ENCODE results near the gene NXN.
"Not testable (repeated sequence)": the region's sequence is repeated elsewhere in the genome, so short reads cannot be mapped to it uniquely, and the experiment has no call there.

The NXN gene

GRCh38 chr17:909642-910323 lies 69.8 kb downstream of the NXN start:
- Histone ChIP-seq H2BK12ac (ENCODE audit: low read length in 2 of 2) (peak overlapping the region in 1 of 2 experiments; percentile 29), H3K4me3 (ENCODE audit: insufficient read depth in 1 of 2, low read depth in 1 of 2, low read length in 2 of 2) (peak overlapping the region in 1 of 2 experiments; percentile 12)
- 87% methylated on average over 23 of the region's 24 CpGs for WGBS

GRCh38 chr17:907725-908124 lies 71.9 kb downstream of the NXN start:
- no peak overlapping the region for H3K4me3 ChIP-seq (ENCODE audit: insufficient read depth in 1 of 2, low read depth in 1 of 2, low read length in 2 of 2)
- no peak overlapping the region for H2BK5ac ChIP-seq (ENCODE audit: low read depth, low read length, poor library complexity, severe bottlenecking)
- no peak overlapping the region for H4K91ac ChIP-seq (ENCODE audit: low read length)
- H2AK5ac ChIP-seq (ENCODE audit: low read length, severe bottlenecking) = peak overlapping the region; percentile 16
- no peak overlapping the region for H3K9ac ChIP-seq (ENCODE audit: low read length)
- H2BK12ac ChIP-seq (ENCODE audit: low read length in 2 of 2) = peak overlapping the region; percentile 31 to 77
- no peak overlapping the region for H3K4me2 ChIP-seq (ENCODE audit: low read length, poor library complexity, severe bottlenecking)
- peaks cover 26% of the 10 kb centered on the region for H3K79me1 ChIP-seq (replicated peaks; ENCODE audit: low read length, poor library complexity, severe bottlenecking)
- peaks cover 24% of the 10 kb centered on the region for H3K4me1 ChIP-seq (ENCODE audit: control insufficient read depth, insufficient read depth, low read depth, low read length)
- H3K27me3 ChIP-seq (ENCODE audit: control insufficient read depth in 1 of 2, insufficient read depth in 1 of 2, low read length in 2 of 2) = no peaks in the 10 kb centered on the region
- H3K36me3 ChIP-seq (ENCODE audit: control insufficient read depth in 1 of 2, insufficient read depth in 2 of 2, low read depth in 1 of 2, low read length in 2 of 2) = no peaks in the 10 kb centered on the region
- no peak overlapping the region for H3K18ac ChIP-seq (ENCODE audit: low read depth in 1 of 2, low read length in 2 of 2)
- no peak overlapping the region for H3K14ac ChIP-seq (ENCODE audit: low read length in 2 of 2)
- DNase-seq = no peak
- no peak overlapping the region for H2AFZ ChIP-seq (ENCODE audit: low read depth, low read length)
- H3K23ac ChIP-seq (ENCODE audit: low read length in 2 of 2) = no peak overlapping the region
- no peaks in the 10 kb centered on the region for H3K9me3 ChIP-seq (ENCODE audit: control insufficient read depth, low read length)
- over 99% methylated on average over 6 of the region's 6 CpGs for WGBS
- H3K27ac ChIP-seq (ENCODE audit: low read length, poor library complexity, severe bottlenecking) = no peak overlapping the region
- no peak overlapping the region for H2BK15ac ChIP-seq (ENCODE audit: low read depth, poor library complexity, severe bottlenecking)
- H3K4ac ChIP-seq (ENCODE audit: low read depth in 1 of 2, low read length in 2 of 2) = no peak overlapping the region
- H4K8ac ChIP-seq (ENCODE audit: low read length) = no peak overlapping the region
- no peak overlapping the region for H2BK120ac ChIP-seq (ENCODE audit: low read depth, low read length)

More at GRCh38 chr17:909642-910323, 69.8 kb downstream of the NXN start:
- H2AK5ac ChIP-seq (ENCODE audit: low read length, severe bottlenecking) = no peak overlapping the region
- no peak overlapping the region for H3K4me2 ChIP-seq (ENCODE audit: low read length, poor library complexity, severe bottlenecking)
- H2BK5ac ChIP-seq (ENCODE audit: low read depth, low read length, poor library complexity, severe bottlenecking) = no peak overlapping the region
- H3K9me3 ChIP-seq (ENCODE audit: control insufficient read depth, low read length) = no peaks in the 10 kb centered on the region
- no peak overlapping the region for H3K14ac ChIP-seq (ENCODE audit: low read length in 2 of 2)
- peaks cover 0 to 6% of the 10 kb centered on the region in 2 experiments for H3K36me3 ChIP-seq (ENCODE audit: control insufficient read depth in 1 of 2, insufficient read depth in 2 of 2, low read depth in 1 of 2, low read length in 2 of 2)
- DNase-seq = peak; percentile 60
- no peak overlapping the region for H3K27ac ChIP-seq (ENCODE audit: low read length, poor library complexity, severe bottlenecking)
- H2AFZ ChIP-seq (ENCODE audit: low read depth, low read length) = no peak overlapping the region
- no peak overlapping the region for H2BK120ac ChIP-seq (ENCODE audit: low read depth, low read length)
- H3K23ac ChIP-seq (ENCODE audit: low read length in 2 of 2) = no peak overlapping the region
- no peak overlapping the region for H4K8ac ChIP-seq (ENCODE audit: low read length)
- H3K4ac ChIP-seq (ENCODE audit: low read depth in 1 of 2, low read length in 2 of 2) = no peak overlapping the region
- H2BK15ac ChIP-seq (ENCODE audit: low read depth, poor library complexity, severe bottlenecking) = no peak overlapping the region
- H3K79me1 ChIP-seq (replicated peaks; ENCODE audit: low read length, poor library complexity, severe bottlenecking) = peaks cover 32% of the 10 kb centered on the region
- no peaks in the 10 kb centered on the region for H3K27me3 ChIP-seq (ENCODE audit: control insufficient read depth in 1 of 2, insufficient read depth in 1 of 2, low read length in 2 of 2)
- H3K9ac ChIP-seq (ENCODE audit: low read length) = peak overlapping the region; percentile 80
- peak overlapping the region in 1 of 2 experiments; percentile 34 for H3K18ac ChIP-seq (ENCODE audit: low read depth in 1 of 2, low read length in 2 of 2)
- no peak overlapping the region for H4K91ac ChIP-seq (ENCODE audit: low read length)
- peaks cover 15% of the 10 kb centered on the region for H3K4me1 ChIP-seq (ENCODE audit: control insufficient read depth, insufficient read depth, low read depth, low read length)

GRCh38 chr17:905708-906107 lies 73.9 kb downstream of the NXN start:
- WGBS = 97% methylated on average over 5 of the region's 6 CpGs
- H2BK15ac ChIP-seq (ENCODE audit: low read depth, poor library complexity, severe bottlenecking); H3K4ac ChIP-seq (ENCODE audit: low read depth in 1 of 2, low read length in 2 of 2): not testable (repeated sequence)

GRCh38 chr17:903691-904481 lies 75.7 kb downstream of the NXN start:
- Histone ChIP-seq H2AFZ (ENCODE audit: low read depth, low read length) (no peak overlapping the region), H3K4me1 (ENCODE audit: control insufficient read depth, insufficient read depth, low read depth, low read length) (peaks cover 29% of the 10 kb centered on the region), H2BK12ac (ENCODE audit: low read length in 2 of 2) (peak overlapping the region; percentile 39 to 67), H3K18ac (ENCODE audit: low read depth in 1 of 2, low read length in 2 of 2) (peak overlapping the region; percentile 34 to 58), H4K8ac (ENCODE audit: low read length) (peak overlapping the region; percentile 45), H3K27me3 (ENCODE audit: control insufficient read depth in 1 of 2, insufficient read depth in 1 of 2, low read length in 2 of 2) (no peaks in the 10 kb centered on the region), H3K23ac (ENCODE audit: low read length in 2 of 2) (no peak overlapping the region), H2BK5ac (ENCODE audit: low read depth, low read length, poor library complexity, severe bottlenecking) (peak overlapping the region; percentile 74), H2AK5ac (ENCODE audit: low read length, severe bottlenecking) (peak overlapping the region; percentile 92), H2BK120ac (ENCODE audit: low read depth, low read length) (peak overlapping the region; percentile 82), H3K9me3 (ENCODE audit: control insufficient read depth, low read length) (no peaks in the 10 kb centered on the region), H3K79me1 (replicated peaks; ENCODE audit: low read length, poor library complexity, severe bottlenecking) (peaks cover 26% of the 10 kb centered on the region), H3K4me3 (ENCODE audit: insufficient read depth in 1 of 2, low read depth in 1 of 2, low read length in 2 of 2) (no peak overlapping the region), H3K4me2 (ENCODE audit: low read length, poor library complexity, severe bottlenecking) (no peak overlapping the region), H3K9ac (ENCODE audit: low read length) (peak overlapping the region; percentile 63), H3K4ac (ENCODE audit: low read depth in 1 of 2, low read length in 2 of 2) (peak overlapping the region; percentile 33 to 73), H4K91ac (ENCODE audit: low read length) (peak overlapping the region; percentile 57), H3K14ac (ENCODE audit: low read length in 2 of 2) (no peak overlapping the region), H3K27ac (ENCODE audit: low read length, poor library complexity, severe bottlenecking) (peak overlapping the region; percentile 90), H3K36me3 (ENCODE audit: control insufficient read depth in 1 of 2, insufficient read depth in 2 of 2, low read depth in 1 of 2, low read length in 2 of 2) (peaks cover 0 to 7% of the 10 kb centered on the region in 2 experiments), H2BK15ac (ENCODE audit: low read depth, poor library complexity, severe bottlenecking) (no peak overlapping the region)
- peak; percentile 70 for DNase-seq
- WGBS = 70% methylated on average over 33 of the region's 34 CpGs

More at GRCh38 chr17:905708-906107, 73.9 kb downstream of the NXN start:
- not testable (repeated sequence) for H3K9ac ChIP-seq (ENCODE audit: low read length); H3K4me3 ChIP-seq (ENCODE audit: insufficient read depth in 1 of 2, low read depth in 1 of 2, low read length in 2 of 2); H3K14ac ChIP-seq (ENCODE audit: low read length in 2 of 2); H3K27me3 ChIP-seq (ENCODE audit: control insufficient read depth in 1 of 2, insufficient read depth in 1 of 2, low read length in 2 of 2); H3K18ac ChIP-seq (ENCODE audit: low read depth in 1 of 2, low read length in 2 of 2); H2BK12ac ChIP-seq (ENCODE audit: low read length in 2 of 2); H2BK5ac ChIP-seq (ENCODE audit: low read depth, low read length, poor library complexity, severe bottlenecking); H3K36me3 ChIP-seq (ENCODE audit: control insufficient read depth in 1 of 2, insufficient read depth in 2 of 2, low read depth in 1 of 2, low read length in 2 of 2); H2BK120ac ChIP-seq (ENCODE audit: low read depth, low read length); H3K4me2 ChIP-seq (ENCODE audit: low read length, poor library complexity, severe bottlenecking); H3K23ac ChIP-seq (ENCODE audit: low read length in 2 of 2); DNase-seq; H3K9me3 ChIP-seq (ENCODE audit: control insufficient read depth, low read length); H4K91ac ChIP-seq (ENCODE audit: low read length); H4K8ac ChIP-seq (ENCODE audit: low read length); H3K27ac ChIP-seq (ENCODE audit: low read length, poor library complexity, severe bottlenecking); H2AFZ ChIP-seq (ENCODE audit: low read depth, low read length)
- H3K4me1 ChIP-seq (ENCODE audit: control insufficient read depth, insufficient read depth, low read depth, low read length) = peaks cover 34% of the 10 kb centered on the region
- peaks cover 32% of the 10 kb centered on the region for H3K79me1 ChIP-seq (replicated peaks; ENCODE audit: low read length, poor library complexity, severe bottlenecking)
- peak overlapping the region; percentile 66 for H2AK5ac ChIP-seq (ENCODE audit: low read length, severe bottlenecking)
